SJCRH30 (cell line): ENCODE data around the gene LEFTY1. TPM values are rescaled to one million over a fixed set of nuclear protein-coding genes. Genes with fewer than 3 reads are reported as not detected.

Experiments
- DNase-seq, 2 experiments: peaks; one replicate each; pipeline ENCODE4 v3.0.0-alpha.2; 2015 to 2020
- H3K27ac ChIP-seq: fragments of 250-450 bp; sonication (Bioruptor Pico); 2 replicates; pipeline ENCODE4 v1.5.1; 2020; ENCODE audit warnings: mild to moderate bottlenecking, moderate library complexity
- H3K27me3 ChIP-seq: fragments of 250-450 bp; sonication (Bioruptor Pico); 2 replicates; pipeline ENCODE4 v1.5.1; 2020; ENCODE audit warnings: mild to moderate bottlenecking, moderate library complexity
- H3K36me3 ChIP-seq: fragments of 250-450 bp; sonication (Bioruptor Pico); 2 replicates; pipeline ENCODE4 v1.5.1; 2020; ENCODE audit warnings: mild to moderate bottlenecking, moderate library complexity
- H3K4me1 ChIP-seq: fragments of 250-450 bp; sonication (Bioruptor Pico); 2 replicates; pipeline ENCODE4 v1.5.1; 2020; ENCODE audit warnings: mild to moderate bottlenecking, moderate library complexity
- H3K4me3 ChIP-seq: fragments of 250-450 bp; sonication (Bioruptor Pico); 2 replicates; pipeline ENCODE4 v1.5.1; 2020; ENCODE audit warnings: mild to moderate bottlenecking, moderate library complexity
- H3K9me3 ChIP-seq: fragments of 250-450 bp; sonication (Bioruptor Pico); replicated peaks from 2 replicates; pipeline ENCODE4 v1.5.1; 2020; ENCODE audit warnings: mild to moderate bottlenecking, moderate library complexity
- total RNA-seq: library from RNA; depleted of rRNA; stranded (reverse); fragments of >200 nt; shearing (Covaris generic); gene quantifications from 2 replicates; pipeline ENCODE4 v1.2.3, GENCODE V29; 2014

Gene LEFTY1
- total RNA-seq, 1 experiment from 2014 or later = 16.7 TPM

GRCh38 chr1:225886159-225887029 is 2.6 kb downstream of the LEFTY1 start:
- Histone ChIP-seq H3K36me3 (no peaks in the 10 kb centered on the region), H3K27ac (no peak overlapping the region), H3K27me3 (no peaks in the 10 kb centered on the region), H3K4me1 (peaks cover 26% of the 10 kb centered on the region), H3K9me3 (no peaks in the 10 kb centered on the region), H3K4me3 (no peak overlapping the region)
- DNase-seq = no peak

GRCh38 chr1:225885336-225885735 is 3.6 kb downstream of the LEFTY1 start:
- no peaks in the 10 kb centered on the region for H3K36me3 ChIP-seq
- H3K27me3 ChIP-seq = no peaks in the 10 kb centered on the region
- no peak for DNase-seq
- H3K9me3 ChIP-seq = no peaks in the 10 kb centered on the region
- peaks cover 27% of the 10 kb centered on the region for H3K4me1 ChIP-seq
- no peak overlapping the region for H3K4me3 ChIP-seq
- no peak overlapping the region for H3K27ac ChIP-seq

GRCh38 chr1:225883616-225884265 is 5.2 kb downstream of the LEFTY1 start:
- no peaks in the 10 kb centered on the region for H3K36me3 ChIP-seq
- H3K27ac ChIP-seq = no peak overlapping the region
- no peak for DNase-seq
- H3K27me3 ChIP-seq = no peaks in the 10 kb centered on the region
- H3K4me1 ChIP-seq = peaks cover 17% of the 10 kb centered on the region
- no peaks in the 10 kb centered on the region for H3K9me3 ChIP-seq
- H3K4me3 ChIP-seq = no peak overlapping the region

- peak in 1 of 2 experiments; percentile 39 for DNase-seq
- H3K4me3 ChIP-seq = peak overlapping the region; percentile 78
- peak overlapping the region; percentile 50 for H3K27ac ChIP-seq
- H3K27me3 ChIP-seq = no peaks in the 10 kb centered on the region
- H3K4me1 ChIP-seq = peaks cover 17% of the 10 kb centered on the region
- no peaks in the 10 kb centered on the region for H3K9me3 ChIP-seq
- no peaks in the 10 kb centered on the region for H3K36me3 ChIP-seq
Measured at GRCh38 chr1:225882694-225883615, 6.0 kb downstream of the LEFTY1 start.

- Histone ChIP-seq H3K4me3 (peak within 1 kb of the TSS; percentile 78), H3K4me1 (peaks cover 24% of the 10 kb centered on the region), H3K27me3 (no peaks in the 10 kb centered on the region), H3K27ac (peak within 1 kb of the TSS; percentile 50), H3K9me3 (no peaks in the 10 kb centered on the region), H3K36me3 (no peaks in the 10 kb centered on the region)
- peak; percentile 91 to 93 for DNase-seq
Measured at GRCh38 chr1:225881959-225882693, 6.8 kb downstream of the LEFTY1 start, which contains the start of gene TMEM63A. Gene TMEM63A, minus strand, starts transcription at chr1:225882380. Its CDS starts 4,800 bp downstream, at chr1:225877580.

GRCh38 chr1:225881081-225881958 is 7.6 kb downstream of the LEFTY1 start:
- peak in 1 of 2 experiments; percentile 59 for DNase-seq
- Histone ChIP-seq H3K27me3 (no peaks in the 10 kb centered on the region), H3K4me1 (peaks cover 32% of the 10 kb centered on the region), H3K9me3 (no peaks in the 10 kb centered on the region), H3K4me3 (peak overlapping the region; percentile 78), H3K36me3 (no peaks in the 10 kb centered on the region), H3K27ac (peak overlapping the region; percentile 50; the same call in 1 of the 2 replicates)

- no peaks in the 10 kb centered on the region for H3K36me3 ChIP-seq
- no peaks in the 10 kb centered on the region for H3K9me3 ChIP-seq
- H3K4me3 ChIP-seq = no peak overlapping the region
- H3K27me3 ChIP-seq = no peaks in the 10 kb centered on the region
- DNase-seq = peak in 1 of 2 experiments; percentile 37
- H3K27ac ChIP-seq = no peak overlapping the region
- H3K4me1 ChIP-seq = peaks cover 35% of the 10 kb centered on the region
Measured at GRCh38 chr1:225880636-225881035, 8.3 kb downstream of the LEFTY1 start.

- H3K27me3 ChIP-seq = no peaks in the 10 kb centered on the region
- H3K9me3 ChIP-seq = no peaks in the 10 kb centered on the region
- DNase-seq = no peak
- H3K4me3 ChIP-seq = no peak overlapping the region
- H3K36me3 ChIP-seq = no peaks in the 10 kb centered on the region
- no peak overlapping the region for H3K27ac ChIP-seq
- peaks cover 35% of the 10 kb centered on the region for H3K4me1 ChIP-seq
Measured at GRCh38 chr1:225880222-225880588, 8.7 kb downstream of the LEFTY1 start.

GRCh38 chr1:225879521-225880221 is 9.3 kb downstream of the LEFTY1 start:
- no peak overlapping the region for H3K27ac ChIP-seq
- H3K36me3 ChIP-seq = no peaks in the 10 kb centered on the region
- no peak overlapping the region for H3K4me3 ChIP-seq
- no peak for DNase-seq
- no peaks in the 10 kb centered on the region for H3K9me3 ChIP-seq
- peaks cover 35% of the 10 kb centered on the region for H3K4me1 ChIP-seq
- H3K27me3 ChIP-seq = no peaks in the 10 kb centered on the region

- H3K4me3 ChIP-seq = no peak overlapping the region
Measured at GRCh38 chr1:225878282-225878681, 10.7 kb downstream of the LEFTY1 start.

GRCh38 chr1:225877580-225877979 is 11.4 kb downstream of the LEFTY1 start:
- peaks cover 35% of the 10 kb centered on the region for H3K4me1 ChIP-seq

More at GRCh38 chr1:225878282-225878681, 10.7 kb downstream of the LEFTY1 start:
- no peaks in the 10 kb centered on the region for H3K27me3 ChIP-seq
- DNase-seq = no peak
- H3K36me3 ChIP-seq = no peaks in the 10 kb centered on the region
- H3K27ac ChIP-seq = no peak overlapping the region
- peaks cover 35% of the 10 kb centered on the region for H3K4me1 ChIP-seq
- H3K9me3 ChIP-seq = no peaks in the 10 kb centered on the region

GRCh38 chr1:225876900-225877510 is 11.9 kb downstream of the LEFTY1 start:
- no peaks in the 10 kb centered on the region for H3K9me3 ChIP-seq
- no peaks in the 10 kb centered on the region for H3K27me3 ChIP-seq
- peaks cover 35% of the 10 kb centered on the region for H3K4me1 ChIP-seq
- H3K4me3 ChIP-seq = peak overlapping the region; percentile 6
- peak overlapping the region; percentile 33 for H3K27ac ChIP-seq
- DNase-seq = no peak
- H3K36me3 ChIP-seq = no peaks in the 10 kb centered on the region

More at GRCh38 chr1:225877580-225877979, 11.4 kb downstream of the LEFTY1 start:
- Histone ChIP-seq H3K4me3 (peak overlapping the region; percentile 6), H3K27ac (peak overlapping the region; percentile 33), H3K9me3 (no peaks in the 10 kb centered on the region), H3K36me3 (no peaks in the 10 kb centered on the region), H3K27me3 (no peaks in the 10 kb centered on the region)
- DNase-seq = peak; percentile 88 to 95
